ENCODE results near the gene MAP3K3. TPM values are rescaled to one million over a fixed set of nuclear protein-coding genes. Genes with fewer than 3 reads are reported as not detected.

Gene MAP3K3
- total and polyA plus RNA-seq, 7 donors, result 8.3 to 27.4 (median 22.1) TPM

DNA sequence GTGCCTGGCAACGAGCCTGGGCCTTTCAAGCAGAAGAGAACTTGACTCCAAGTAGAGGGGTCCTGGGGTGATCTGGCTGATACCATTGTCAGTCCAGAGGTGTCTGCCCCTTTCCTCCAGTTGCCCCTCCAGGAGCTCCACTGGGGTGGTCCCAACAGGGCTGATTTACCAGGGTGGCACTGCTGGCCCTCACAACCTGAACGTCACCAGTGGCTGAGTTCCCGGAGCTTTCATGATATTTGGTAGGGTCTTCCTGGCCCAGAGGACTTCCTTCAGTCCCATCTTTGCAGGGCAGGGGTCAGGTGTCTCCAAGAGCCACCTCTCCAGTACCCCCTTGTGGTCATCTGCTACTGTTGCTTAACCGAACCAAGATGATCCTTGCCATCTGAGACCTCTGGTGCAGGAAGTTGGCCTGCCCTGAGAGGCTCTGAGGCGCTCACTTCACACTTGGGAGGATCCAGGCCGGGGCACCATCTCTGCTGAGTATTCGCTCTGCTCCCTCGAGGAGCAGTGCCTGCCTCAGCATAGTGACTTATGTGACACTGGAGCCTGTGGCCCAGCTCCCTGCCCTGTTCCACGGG, 74.3 kb downstream of the MAP3K3 start:
- intact Hi-C loops (cut with DNase I), result loop anchor here in 1 of 2 donors (5.0 kb wide), 1 partner anchor 141 kb away; no protein-coding TSS in a partner anchor
- ATAC-seq, result peak in 1 of 4 donors; percentile 5
- Histone ChIP-seq H3K4me1 (peaks cover 23% of the 10 kb centered on the region), H3K27me3 (ENCODE audit: insufficient read depth in 3 of 3, low read length in 2 of 3) (peaks cover 0 to 26% (median 0%) of the 10 kb centered on the region in 3 donors), H3K27ac (peak overlapping the region; percentile 23), H3K9me3 (no peaks in the 10 kb centered on the region), H3K36me3 (ENCODE audit: insufficient read depth in 1 of 2, low read depth in 1 of 2) (peaks cover 0 to 40% of the 10 kb centered on the region in 2 donors), H3K4me3 (no peak overlapping the region)
- DNase-seq, result no peak
- WGBS, 3 donors, result 53 to 60% (median 54%) methylated on average over 9 of the region's 9 CpGs
- TF ChIP-seq, protein P1, sequence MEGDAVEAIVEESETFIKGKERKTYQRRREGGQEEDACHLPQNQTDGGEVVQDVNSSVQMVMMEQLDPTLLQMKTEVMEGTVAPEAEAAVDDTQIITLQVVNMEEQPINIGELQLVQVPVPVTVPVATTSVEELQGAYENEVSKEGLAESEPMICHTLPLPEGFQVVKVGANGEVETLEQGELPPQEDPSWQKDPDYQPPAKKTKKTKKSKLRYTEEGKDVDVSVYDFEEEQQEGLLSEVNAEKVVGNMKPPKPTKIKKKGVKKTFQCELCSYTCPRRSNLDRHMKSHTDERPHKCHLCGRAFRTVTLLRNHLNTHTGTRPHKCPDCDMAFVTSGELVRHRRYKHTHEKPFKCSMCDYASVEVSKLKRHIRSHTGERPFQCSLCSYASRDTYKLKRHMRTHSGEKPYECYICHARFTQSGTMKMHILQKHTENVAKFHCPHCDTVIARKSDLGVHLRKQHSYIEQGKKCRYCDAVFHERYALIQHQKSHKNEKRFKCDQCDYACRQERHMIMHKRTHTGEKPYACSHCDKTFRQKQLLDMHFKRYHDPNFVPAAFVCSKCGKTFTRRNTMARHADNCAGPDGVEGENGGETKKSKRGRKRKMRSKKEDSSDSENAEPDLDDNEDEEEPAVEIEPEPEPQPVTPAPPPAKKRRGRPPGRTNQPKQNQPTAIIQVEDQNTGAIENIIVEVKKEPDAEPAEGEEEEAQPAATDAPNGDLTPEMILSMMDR (IDR thresholded peaks at IDR 0.05), result peak; percentile 34

DNA sequence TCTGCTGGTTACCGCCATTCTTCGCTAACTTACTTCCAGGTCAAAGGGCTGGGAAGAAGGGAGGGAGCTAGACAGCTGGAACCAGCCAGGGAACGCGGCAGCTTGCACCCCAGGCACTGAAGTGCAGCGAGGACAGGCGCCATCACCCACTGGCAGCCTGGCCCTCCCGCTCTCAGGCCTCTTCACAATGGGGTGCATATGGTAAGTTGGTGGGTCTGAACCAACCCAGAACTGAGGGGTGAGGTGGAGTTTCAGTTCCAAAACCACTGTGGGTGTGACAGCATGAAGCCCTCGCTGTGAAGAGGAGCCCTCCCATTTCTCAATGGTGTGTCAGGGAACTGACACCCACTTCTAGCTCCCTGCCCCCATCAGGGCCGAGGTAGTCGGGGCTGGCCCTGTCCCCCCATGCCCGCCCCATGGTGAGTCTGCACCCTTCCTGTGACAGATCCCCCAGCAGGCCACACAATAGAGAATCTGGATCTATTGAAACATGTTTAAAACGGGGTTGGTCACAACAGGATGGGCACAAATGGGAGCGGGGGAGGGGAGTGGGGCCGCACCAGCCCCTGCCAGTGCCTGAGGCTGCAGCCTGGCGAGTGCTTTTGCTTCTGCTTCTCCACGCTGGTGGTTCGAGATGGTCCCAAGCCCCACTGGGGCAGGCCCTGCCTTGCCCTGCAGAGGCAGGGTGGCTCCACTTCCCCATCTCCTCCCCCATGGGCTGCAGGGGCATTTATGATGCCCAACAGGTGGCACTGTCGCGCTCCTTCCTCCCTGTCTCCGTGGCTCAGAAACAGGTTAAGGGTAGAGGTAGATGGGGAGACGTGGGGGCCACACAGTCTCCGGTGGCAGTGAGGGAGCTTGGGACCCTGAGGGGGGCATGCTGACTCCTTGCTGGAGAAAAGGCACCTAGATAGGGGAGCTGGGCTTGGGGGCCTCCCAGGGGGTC, 75.4 kb downstream of the MAP3K3 start:
- intact Hi-C loops (cut with DNase I), result loop anchor here in 1 of 2 donors (5.0 kb wide), 1 partner anchor 140 kb away; no protein-coding TSS in a partner anchor

DNA sequence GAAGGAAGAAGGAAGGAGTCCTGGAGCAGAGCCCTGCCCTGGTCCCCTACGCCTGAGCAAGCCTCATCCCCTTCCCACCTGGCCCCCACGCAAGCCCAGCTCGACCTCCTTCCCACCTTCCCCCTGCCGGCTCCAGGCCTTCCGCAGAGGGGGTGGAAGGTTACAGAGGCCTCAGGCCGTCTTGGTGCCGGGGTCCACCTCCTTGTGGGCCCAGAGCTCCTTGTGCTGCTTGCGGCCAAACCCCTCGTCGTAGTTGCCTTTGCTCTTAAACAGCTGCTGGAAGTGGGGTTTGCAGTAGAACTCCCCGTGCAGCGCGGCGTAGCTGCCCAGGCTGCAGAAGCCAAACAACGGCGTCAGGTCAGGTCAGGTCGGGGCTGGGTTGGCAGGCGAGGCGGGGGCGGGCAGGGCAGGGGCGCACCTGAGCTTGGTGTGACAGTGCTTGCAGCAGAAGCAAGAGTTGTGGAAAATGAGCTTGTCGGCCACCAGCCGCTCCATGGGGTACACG, 76.2 kb downstream of the MAP3K3 start:
- intact Hi-C loops (cut with DNase I), result loop anchor here in 1 of 2 donors (5.0 kb wide), 1 partner anchor 139 kb away; no protein-coding TSS in a partner anchor
- H3K4me3 ChIP-seq, result peak overlapping the region; percentile 67
- peaks cover 23% of the 10 kb centered on the region for H3K4me1 ChIP-seq
- no peaks in the 10 kb centered on the region for H3K9me3 ChIP-seq
- DNase-seq (no peak), ATAC-seq (peak in 3 of 4 donors; percentile 1 to 33 (median 2))
- peaks cover 0 to 30% of the 10 kb centered on the region in 2 donors for H3K36me3 ChIP-seq (ENCODE audit: insufficient read depth in 1 of 2, low read depth in 1 of 2)
- WGBS, 3 donors, result 43 to 56% (median 44%) methylated on average over 20 to 24 of the region's 24 CpGs
- TF ChIP-seq, protein P1 (IDR thresholded peaks at IDR 0.05), result no peak
- H3K27ac ChIP-seq, result no peak overlapping the region
- peaks cover 0 to 28% (median 0%) of the 10 kb centered on the region in 3 donors for H3K27me3 ChIP-seq (ENCODE audit: insufficient read depth in 3 of 3, low read length in 2 of 3)

More for the DNA sequence above, 75.4 kb downstream of the MAP3K3 start:
- peaks cover 23% of the 10 kb centered on the region for H3K4me1 ChIP-seq
- peak overlapping the region; percentile 23 for H3K27ac ChIP-seq
- H3K4me3 ChIP-seq, result peak overlapping the region; percentile 67
- TF ChIP-seq, protein P1 (IDR thresholded peaks at IDR 0.05), result peak; percentile 50
- peak; percentile 57 to 83 for DNase-seq
- peak; percentile 42 to 75 (median 58) for ATAC-seq
- 60 to 71% (median 64%) methylated on average over 22 of the region's 22 CpGs for WGBS, 3 donors
- H3K27me3 ChIP-seq (ENCODE audit: insufficient read depth in 3 of 3, low read length in 2 of 3), result peaks cover 0 to 28% (median 0%) of the 10 kb centered on the region in 3 donors
- H3K36me3 ChIP-seq (ENCODE audit: insufficient read depth in 1 of 2, low read depth in 1 of 2), result peaks cover 0 to 30% of the 10 kb centered on the region in 2 donors
- no peaks in the 10 kb centered on the region for H3K9me3 ChIP-seq

DNA sequence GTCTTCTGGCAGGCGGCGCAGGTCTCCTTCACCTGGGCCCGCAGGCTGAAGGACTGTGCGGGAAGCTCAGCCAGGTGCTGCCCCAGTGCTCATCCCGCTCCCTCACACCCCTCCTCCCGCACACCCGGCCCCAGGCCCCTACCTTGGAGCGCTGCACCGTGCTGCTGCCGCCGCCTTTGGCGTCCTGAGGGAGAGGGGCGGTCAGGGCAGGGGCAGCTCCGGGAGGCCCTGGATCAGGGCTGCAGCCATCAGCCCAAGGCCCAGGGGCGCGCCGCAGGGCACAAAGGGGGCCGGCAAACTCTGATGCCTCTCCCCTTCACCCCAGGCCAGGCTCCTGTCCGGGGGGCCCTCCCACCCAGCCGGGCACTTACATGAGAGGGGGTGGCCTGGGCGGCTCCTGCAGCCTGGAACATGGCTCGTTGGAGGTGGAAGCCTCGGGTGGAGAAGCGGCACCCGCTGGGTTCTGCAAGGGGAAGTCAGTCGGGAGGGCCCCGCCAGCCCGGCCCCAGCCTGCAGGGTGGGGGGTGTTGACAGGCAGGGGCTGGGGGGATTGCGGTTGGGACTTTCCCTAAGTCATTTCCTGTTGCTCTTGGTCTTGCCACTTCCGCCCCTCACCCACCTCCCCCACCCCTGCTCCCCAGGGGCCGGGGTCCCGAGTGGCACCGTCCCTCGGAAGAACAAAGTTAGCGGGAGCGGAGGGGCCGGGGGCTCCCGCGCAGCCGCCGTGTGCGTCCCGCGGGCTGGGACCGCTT, 76.8 kb downstream of the MAP3K3 start:
- TF ChIP-seq, protein P1 (IDR thresholded peaks at IDR 0.05), result no peak
- WGBS, 3 donors, result 15 to 32% (median 17%) methylated on average over 18 to 45 of the region's 45 CpGs
- no peak overlapping the region for H3K27ac ChIP-seq
- peak; percentile 50 to 73 for DNase-seq
- H3K4me1 ChIP-seq, result peaks cover 23% of the 10 kb centered on the region
- H3K4me3 ChIP-seq, result peak overlapping the region; percentile 67
- no peaks in the 10 kb centered on the region for H3K9me3 ChIP-seq
- peaks cover 0 to 28% (median 0%) of the 10 kb centered on the region in 3 donors for H3K27me3 ChIP-seq (ENCODE audit: insufficient read depth in 3 of 3, low read length in 2 of 3)
- peaks cover 0 to 30% of the 10 kb centered on the region in 2 donors for H3K36me3 ChIP-seq (ENCODE audit: insufficient read depth in 1 of 2, low read depth in 1 of 2)
- ATAC-seq, result peak; percentile 9 to 34 (median 20)
- intact Hi-C loops (cut with DNase I), result loop anchor here in 1 of 2 donors (5.0 kb wide), 1 partner anchor 138 kb away; no protein-coding TSS in a partner anchor
